HG03095 (cell line): ENCODE results near the gene SLC25A34.
"Not testable (repeated sequence)": the region's sequence is repeated elsewhere in the genome, so short reads cannot be mapped to it uniquely, and the experiment has no call there.

Experiments
- ATAC-seq: cut with Tn5 transposase; IDR thresholded peaks from one replicate; pipeline ENCODE4 v1.9.1; 2021; ENCODE audit warnings: moderate library complexity; ENCODE audit not compliant: unreplicated experiment

SLC25A34 gene

DNA sequence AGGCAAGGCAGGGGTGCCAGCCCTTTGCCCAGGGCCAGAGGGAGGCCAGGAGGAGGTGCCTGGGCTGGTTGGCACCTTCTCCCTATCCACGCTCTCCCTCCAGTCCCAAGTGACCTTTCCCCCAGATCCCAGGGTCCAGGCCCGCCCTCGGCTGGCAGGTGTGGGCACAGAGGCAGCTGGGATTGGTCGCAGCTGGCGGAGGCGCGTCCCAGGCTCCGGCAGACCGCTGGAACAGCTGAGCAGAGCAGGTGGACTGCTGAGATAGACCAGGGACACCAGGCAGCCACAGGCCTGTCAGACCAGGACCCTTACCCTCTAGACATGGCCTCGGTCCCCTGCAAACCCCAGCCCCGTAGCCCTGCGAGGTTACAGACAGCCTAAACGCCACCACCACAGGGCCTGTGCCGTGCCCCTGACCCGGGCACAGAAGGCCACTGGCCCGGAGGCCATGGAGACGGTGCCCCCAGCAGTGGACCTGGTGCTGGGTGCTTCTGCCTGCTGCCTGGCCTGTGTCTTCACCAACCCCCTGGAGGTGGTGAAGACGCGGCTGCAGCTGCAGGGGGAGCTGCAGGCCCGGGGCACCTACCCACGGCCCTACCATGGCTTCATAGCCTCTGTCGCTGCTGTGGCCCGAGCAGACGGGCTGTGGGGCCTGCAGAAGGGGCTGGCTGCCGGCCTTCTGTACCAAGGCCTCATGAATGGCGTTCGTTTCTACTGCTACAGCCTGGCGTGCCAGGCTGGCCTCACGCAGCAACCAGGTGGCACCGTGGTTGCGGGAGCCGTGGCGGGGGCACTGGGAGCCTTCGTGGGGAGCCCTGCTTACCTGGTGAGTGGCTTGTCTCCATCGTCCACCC lies at the start of gene SLC25A34:
Gene SLC25A34 (plus strand): TSS at position 221 of the 854 bp plus-strand sequence. CDS start 228 bp downstream, at position 449.
- ATAC-seq: no peak

DNA sequence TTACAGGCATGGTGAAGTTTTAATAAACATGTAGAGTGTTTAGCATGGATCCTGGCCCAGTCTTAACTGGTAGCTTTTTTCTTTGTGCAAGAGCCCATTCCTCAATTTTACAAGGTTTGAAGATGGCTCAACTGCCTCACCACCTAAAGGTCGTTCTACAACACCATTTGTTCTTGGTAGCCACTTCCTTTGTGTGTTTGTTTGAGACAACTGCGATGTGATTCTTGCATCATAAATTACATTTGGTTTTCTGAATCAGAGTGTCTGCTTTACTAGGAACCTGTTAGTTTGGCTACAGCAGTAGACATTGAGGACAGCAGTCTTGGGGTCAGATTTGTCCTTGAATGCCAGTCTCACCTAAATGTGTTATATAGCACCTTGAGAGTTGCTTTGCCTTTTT lies 48.6 kb upstream of the SLC25A34 start:
- ATAC-seq: no peak

DNA sequence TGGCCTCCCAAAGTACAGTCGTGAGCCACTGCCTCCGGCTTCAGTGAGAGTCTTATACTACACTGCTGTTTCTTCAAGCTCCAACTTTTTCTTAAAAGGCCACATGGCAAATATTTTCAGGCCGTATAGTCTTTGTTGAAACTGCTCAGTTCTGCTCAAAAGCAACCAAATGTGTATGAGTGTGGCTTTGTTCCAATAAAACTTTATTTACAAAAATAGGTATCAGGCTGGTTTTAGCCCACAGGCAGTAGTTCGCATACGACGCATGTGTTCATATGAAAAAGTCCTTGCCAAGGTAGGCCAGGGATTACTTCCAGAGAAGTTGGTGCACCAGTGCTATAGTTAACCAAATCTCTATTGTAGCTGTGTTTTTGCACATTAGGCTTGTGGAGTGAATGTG lies 45.7 kb upstream of the SLC25A34 start:
- ATAC-seq: no peak

DNA sequence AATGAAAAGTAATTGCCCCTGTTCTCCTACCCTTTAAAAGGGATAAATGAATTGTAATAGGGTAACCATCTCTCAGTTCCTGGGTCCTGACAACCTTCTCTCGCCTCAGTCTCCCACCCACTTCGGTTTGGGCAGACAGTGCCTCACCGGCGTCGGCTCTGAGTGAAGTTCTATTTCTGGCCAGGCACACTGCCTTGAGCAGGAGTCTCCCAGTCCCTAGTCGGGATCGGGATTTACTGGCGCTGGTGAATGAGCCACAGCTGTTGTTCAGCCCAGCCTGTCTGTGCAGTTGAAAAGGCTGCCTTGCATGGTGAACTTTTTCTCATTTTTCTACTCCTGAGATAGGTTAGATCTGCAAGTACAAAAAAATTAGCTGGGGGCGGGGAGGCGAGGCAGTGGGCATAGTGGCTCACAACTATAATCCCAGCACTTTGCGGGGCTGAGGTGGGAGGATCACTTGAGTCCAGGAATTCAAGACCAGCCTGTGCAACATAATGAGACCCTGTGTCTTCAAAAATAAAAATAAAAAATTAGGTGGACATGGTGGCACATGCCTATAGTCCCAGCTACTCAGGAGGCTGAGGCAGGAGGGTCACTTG lies 44.5 kb upstream of the SLC25A34 start:
- no peak for ATAC-seq

DNA sequence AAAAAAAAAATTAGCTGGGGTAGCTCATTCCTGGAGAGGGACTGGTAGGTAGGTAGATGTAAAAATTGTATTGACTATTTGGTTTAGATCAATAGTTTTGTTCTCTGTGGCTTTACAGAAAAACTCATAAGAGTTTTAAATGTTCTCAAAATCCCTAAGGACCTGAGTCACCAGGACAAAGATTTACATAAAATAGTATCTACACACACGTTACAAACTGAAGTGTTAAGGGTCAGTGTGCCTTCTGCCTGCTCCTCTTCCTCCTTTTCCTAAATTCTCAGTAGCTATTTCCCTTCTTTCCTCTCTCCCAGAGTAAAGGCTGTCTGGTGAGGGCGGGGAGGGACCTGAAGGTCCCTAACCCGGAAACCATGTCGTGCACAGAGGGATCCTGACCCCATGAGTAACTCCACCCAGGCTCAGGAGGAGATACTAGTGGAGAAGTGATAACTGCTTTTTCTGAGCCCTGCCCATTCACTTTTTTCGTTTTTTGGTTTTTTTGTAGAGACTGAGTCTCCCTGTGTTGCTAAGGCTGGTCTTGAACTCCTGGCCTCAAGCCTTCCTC lies 43.9 kb upstream of the SLC25A34 start:
- no peak for ATAC-seq

DNA sequence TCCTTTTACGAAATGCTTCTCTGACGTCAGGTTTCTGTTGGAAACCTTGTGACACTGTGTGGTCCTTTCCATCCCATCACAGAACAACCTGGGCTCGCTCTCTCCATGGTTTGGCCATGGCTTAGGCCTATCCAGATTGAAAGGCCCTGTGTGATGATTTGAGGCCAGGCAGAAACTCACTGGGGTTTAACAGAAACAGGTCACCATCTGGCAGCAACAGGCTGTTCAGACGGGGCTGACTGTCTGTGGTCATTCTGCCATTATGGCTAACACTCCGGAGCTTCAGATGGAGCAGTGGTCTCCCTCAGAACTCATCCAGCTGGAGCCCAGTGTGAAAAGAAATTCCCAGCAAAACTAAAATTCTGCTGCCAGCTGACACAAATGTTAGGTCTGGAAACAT lies 42.7 kb upstream of the SLC25A34 start:
- no peak for ATAC-seq

DNA sequence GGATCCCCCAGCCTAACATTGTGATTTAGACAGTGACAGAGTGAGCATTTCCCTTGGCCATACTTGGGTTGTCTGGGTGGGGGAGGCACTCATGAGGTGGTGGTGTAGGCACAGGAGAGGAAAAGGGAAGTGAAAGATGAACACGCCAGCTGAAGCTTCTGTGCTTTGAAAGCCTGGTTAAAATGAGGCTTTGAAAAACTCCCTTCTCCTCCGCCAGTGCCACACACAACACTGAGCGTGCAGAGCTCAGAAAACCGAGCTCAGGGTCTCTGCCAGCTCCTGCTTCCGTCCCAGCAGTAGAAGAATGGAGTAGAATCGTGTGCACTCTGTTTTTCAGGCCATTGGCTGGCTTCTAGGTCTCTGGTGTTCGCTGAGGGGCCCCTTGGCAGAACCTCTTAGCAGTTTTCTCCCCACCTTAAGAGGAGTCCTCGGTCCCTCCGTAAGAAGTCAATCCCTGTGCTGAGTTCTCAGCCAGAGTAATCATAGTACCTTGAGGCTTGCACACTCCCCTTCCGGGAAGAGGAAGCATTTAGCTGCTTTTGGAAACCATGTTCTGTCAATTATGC lies 39.0 kb upstream of the SLC25A34 start:
- ATAC-seq: peak; percentile 90

DNA sequence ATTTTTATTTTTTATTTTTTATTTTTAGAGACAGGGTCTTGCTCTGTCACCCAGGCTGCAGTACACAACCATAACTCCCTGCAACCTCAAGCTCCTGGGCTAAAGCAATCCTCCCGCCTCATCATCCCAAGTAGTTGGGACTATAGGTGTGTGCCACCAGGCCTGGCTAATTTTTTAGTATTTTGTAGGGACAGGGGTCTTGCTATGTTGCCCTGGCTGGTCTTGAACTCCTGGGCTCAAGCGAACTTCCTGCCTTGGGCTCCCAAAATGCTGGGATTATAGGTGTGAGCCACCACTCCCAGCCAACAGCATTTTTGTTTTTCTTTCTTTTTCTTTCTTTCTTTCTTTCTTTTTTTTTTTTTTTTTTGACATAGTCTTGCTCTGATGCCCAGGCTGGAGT lies 37.9 kb upstream of the SLC25A34 start:
- ATAC-seq: no peak

DNA sequence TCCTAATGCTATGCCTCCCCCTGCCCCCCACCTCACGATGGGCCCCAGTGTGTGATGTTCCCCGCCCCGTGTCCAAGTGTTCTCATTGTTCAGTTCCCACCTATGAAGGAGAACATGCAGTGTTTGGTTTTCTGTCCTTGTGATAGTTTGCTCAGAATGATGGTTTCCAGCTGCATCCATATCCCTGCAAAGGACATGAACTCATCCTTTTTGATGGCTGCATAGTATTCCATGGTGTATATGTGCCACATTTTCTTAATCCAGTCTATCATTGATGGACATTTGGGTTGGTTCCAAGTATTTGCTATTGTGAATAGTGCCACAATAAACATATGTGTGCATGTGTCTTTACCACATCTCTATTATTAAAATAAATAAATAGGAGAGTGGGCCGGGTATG lies 36.7 kb upstream of the SLC25A34 start:
- ATAC-seq: not testable (repeated sequence)

DNA sequence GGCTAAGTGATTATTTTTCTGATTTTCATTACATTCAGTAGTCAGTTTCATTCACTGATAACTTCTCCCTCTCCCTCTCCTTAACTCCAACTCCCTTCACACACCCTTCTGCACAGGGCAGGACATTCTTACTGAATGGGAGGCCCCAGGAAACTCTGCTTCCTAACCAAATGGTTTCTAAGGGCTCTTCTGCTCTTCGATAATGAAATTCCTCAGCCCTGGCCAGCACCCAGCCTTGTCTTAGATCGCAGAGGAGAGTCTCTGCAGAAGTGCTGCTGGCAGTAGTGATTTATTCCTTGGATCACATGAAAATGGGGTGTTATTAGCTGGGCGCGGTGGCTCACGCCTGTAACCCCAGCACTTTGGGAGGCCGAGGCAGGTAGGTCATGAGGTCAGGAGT lies 35.5 kb upstream of the SLC25A34 start:
- no peak for ATAC-seq

DNA sequence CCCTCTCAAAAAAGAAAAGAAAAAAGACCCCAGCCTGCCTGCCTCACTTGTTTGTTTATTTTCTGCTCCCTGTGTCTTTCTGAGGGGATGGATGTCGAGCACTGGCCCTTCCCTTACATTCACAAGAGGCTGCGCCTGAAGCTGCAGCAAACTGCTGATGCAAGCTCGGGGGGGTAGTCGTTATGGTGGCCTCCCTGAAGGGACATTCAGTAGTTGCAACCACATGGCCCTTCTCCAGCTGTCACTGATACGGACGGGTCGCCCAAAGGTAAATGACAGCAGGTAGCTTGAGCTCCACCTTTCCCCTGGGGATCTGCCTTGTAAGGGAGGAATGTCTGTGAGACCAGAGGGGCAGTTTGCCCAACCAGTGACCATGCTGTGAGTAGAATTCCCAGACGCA lies 34.3 kb upstream of the SLC25A34 start:
- ATAC-seq: no peak

DNA sequence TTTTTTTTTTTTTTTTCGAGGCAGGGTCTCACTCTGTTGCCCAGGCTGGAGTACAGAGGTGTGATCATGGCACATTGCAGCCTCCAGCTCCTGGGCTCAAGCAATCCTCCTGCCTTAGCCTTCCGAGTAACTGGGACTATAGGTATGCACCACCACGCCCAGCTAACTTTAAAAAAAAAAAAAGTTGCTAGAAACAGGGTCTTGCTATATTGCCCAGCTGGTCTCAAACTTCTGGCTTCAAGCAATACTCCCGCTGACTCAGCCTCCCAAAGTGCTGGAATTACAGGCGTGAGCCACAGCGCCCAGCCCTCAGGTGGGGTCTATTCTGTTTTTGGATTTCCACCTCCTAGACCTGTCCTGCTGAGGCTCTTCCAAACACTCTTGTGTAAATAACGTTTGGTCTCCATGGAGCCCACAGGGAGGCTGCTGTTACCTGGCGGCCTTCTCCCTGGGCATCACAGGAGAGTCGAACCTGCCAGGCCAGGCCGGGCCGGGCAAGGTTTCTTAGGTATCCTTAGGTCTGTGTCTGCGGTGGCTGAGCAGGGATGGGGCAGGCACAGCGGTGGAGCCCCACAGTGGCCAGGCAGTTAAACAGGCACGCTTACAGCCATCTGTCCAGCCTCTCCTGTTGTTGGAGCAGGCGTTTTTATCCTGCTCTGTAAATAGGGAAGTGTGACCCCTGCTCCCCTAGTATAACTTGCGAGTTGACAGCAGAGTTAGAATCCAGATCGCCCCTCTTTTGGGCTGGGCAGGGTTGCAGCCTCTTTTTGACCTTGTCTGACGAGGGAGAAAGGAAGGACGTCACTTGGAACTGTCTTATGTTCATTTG lies 33.1 kb upstream of the SLC25A34 start:
- no peak for ATAC-seq

DNA sequence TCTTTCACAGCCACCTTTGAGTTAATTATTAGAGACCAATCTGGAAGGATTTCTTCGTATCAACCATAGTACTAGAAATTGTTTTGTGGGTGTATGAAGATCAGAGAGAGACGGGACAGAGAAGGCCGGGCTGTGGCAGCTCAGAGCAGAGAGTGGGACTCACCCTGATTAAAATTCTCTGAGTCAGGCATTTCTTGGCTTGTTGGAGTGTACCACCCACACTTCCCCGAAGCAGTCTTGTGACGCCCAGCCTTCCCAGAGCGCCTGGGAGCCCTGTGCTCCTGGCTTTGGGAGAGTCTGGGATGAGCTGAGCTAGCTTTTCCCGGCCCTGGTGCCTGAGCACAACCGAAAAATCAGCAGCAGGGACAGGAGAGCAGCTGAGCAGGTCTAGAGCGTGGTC lies 32.5 kb upstream of the SLC25A34 start:
- ATAC-seq: no peak

DNA sequence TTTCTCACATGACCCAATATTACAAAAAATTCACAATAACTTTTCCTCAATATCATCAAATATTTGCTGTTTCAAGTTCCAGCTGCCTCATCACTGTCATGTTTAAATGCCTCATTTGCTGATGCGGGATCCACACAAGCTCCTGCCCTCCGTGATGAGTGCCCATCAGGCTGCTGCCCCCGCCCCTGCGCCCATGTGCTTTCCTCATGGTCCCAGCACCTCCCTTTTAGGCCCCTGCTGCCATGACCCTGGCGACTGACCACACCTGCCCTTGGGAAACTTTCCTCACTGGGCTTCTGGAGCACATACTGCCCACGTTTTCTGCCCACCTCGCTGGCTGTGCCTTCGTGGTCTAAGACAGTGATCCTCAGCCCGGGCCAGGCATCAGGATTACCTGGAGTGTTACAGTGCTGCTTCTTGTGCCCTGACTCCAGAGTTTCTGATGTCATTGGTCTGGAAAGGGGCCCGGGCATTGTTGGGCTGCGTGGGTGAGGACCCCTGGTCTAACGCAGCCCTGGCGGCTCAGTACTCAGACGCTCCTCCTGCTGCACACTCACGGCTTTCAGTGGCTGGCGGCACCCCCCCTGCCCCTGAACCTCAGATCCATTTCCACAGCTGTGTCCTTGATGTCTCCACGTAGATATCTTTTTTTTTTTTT lies 31.4 kb upstream of the SLC25A34 start:
- ATAC-seq: no peak

DNA sequence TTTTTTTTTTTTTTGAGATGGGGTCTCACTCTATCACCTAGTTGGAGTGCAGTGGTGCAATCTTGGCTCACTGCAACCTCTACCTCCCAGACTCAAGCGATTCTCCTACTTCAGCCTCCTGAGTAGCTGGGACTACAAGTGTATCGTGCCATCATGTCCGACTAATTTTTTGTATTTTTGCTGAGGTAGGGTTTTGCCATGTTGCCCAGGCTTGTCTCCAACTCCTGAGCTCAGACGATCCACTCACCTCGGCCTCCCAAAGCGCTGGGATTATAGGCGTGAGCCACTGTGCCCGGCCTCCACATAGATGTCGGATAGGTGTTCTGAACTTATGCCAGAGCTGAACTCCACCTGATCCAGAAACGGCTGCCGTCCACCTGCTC lies 30.9 kb upstream of the SLC25A34 start:
- ATAC-seq: no peak

DNA sequence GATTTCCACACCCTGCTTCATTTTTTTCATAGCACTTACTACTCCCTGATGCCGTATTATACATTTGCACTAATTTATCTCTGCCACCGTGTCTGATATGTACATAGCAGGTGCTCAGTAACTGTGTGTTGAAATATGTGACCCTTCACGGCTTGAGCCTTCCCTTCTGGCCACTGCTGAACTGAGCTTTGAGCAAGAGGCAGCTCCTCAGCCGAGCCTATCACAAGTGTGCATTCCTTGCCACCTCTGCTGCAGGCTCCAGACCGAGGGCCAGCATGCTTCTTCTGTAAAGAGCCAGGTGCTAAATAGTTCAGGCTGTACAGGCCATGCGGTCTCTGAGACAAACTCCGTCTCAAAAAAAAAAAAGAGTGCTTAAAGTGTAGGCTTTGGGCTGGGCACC lies 29.3 kb upstream of the SLC25A34 start:
- ATAC-seq: no peak

DNA sequence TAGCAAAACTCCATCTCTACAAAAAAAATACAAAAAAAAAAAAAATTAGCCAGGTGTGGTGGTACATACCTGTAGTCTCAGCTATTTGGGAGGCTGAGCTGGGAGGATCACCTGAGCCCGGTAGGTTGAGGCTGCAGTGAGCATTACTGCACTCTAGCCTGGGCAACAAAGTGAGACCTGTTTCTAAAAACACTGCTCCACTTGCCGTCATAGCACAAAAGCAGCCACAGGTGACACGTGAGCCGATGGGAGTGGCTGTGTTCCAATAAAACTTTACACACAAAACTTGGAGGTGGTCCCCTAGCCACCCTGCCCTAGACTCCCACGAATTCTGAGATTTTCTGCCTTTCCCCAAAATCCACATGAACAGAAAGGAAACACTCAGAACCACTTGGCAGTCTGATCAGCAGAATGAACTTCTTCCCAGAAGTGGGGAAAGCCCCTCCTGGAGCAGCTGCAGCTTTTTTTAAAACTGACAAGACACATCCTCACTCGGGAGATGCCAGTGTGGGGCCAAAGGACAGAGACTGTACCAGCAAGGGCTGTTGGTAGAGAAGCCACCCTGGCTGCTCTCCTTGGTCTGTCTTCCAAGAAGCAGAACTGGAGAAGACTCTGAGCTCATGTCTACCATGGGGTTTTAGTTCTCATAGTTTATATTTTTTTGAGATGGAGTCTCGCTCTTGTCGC lies 28.7 kb upstream of the SLC25A34 start:
- no peak for ATAC-seq

DNA sequence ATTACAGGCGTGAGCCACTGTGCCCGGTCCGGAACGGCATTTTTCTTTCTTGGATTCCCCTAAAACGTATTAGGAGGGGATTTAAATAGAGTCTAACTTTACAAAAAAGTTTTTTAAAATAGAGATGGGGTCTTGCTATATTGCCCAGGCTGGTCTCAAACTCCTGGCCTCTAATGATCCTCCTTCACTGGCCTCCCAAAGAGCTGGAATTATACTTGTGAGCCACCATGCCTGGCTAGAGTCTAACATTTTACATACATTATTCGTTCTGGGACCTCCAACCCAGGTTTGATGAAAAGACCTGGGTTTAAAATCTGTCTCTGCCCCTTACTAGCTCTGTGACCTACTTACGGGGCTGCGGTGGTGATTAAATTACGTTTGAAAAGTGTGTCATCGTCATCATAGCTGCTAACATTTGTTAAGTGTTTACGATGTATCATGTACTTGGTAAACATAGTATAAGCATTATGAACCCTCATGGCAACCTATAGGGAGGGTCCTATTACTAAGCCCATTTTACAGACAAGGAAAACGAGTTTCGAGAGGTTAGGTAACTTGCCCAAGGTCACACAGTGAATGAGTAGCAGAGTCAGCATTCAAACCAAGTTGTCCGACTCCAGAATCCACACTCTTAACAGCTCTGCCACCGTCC lies 27.4 kb upstream of the SLC25A34 start:
- ATAC-seq: no peak

DNA sequence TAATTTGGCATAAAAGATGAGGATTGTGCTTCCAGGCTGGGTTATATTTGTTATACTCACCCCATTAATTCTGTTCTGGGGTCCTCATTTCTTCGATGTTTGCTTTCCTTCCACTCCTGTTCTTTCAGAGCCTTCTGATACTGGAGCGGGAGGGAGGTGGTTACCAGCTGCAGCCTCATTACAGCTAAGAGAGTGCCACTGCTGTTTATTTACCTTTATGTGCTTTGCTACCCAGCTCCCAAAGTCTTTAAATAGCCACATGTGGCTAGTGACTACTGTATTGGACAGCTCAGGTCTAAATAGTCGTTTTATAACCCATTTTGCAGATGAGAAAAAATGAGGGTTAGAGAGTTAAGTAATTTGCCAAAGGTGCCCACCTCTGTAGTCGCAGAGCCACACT lies 26.8 kb upstream of the SLC25A34 start:
- no peak for ATAC-seq

DNA sequence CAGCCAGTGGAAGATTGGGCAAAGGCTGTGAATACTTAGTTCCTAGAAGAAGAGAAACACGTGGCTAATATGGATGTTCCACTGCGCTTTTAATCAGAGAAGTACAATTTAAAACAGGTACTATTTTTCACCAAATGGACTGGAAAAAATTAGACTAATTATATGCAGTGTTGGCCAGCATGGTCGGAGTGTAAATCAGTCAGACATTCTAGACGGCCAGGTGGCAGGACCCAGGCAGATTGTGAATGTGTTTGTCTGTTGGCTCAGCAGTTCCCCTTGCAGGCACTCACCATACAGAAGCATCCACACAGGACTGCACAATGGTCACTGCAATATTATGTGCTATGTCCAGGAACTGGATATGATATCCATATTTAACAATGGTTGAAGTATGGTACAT lies 23.9 kb upstream of the SLC25A34 start:
- ATAC-seq: no peak
